ENCODE results near the gene DNAJC10.

DNAJC10 gene

DNA sequence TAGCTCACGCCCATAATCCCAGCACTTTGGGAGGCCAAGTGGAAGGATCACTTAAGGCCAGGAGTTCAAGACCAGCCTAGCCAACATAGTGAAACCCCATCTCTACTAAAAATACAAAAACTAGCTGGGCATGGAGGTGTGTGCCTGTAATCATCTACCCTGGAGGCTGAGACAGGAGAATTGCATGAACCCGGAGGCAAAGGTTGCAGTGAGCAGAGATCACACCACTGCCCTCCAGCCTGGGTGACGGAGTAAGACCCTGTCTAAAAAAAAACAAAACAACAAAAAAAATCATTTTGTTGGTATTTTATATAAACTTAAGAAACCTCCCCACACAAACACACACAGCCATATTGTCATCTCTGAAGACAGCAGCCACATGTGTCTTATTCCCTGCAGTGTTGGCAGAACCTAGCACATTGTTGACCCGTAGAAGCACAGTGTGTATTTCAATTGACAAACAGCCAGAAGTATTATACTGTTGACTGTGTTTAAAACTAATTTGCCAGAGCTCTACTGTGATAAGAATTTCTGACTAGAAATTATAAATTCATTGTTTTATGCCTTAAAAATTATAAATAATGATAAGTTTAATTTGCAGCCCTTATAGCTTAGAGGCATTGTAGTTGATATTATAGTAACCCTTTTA lies 68.1 kb downstream of the DNAJC10 start:
- H3K9me2 ChIP-seq (replicated peaks; ENCODE audit: control insufficient read depth, low read length): no peaks in the 10 kb centered on the region
- no peaks in the 10 kb centered on the region for H3K9me3 ChIP-seq (ENCODE audit: control insufficient read depth, insufficient read depth, low read length)
- peaks cover 18% of the 10 kb centered on the region; the same call in 1 of the 2 replicates for H3F3A ChIP-seq (ENCODE audit: control insufficient read depth, insufficient read depth)
- no peak overlapping the region for H3K4me3 ChIP-seq (ENCODE audit: low read length)
- peaks cover 27% of the 10 kb centered on the region for H3K36me3 ChIP-seq (ENCODE audit: control insufficient read depth, low read length)
- H3K4me2 ChIP-seq (ENCODE audit: low read length): no peak overlapping the region
- no peak for TF ChIP-seq EZH2phosphoT487 (IDR thresholded peaks at IDR 0.05; ENCODE audit: borderline replicate concordance, low read length)
- TF ChIP-seq, protein P1, sequence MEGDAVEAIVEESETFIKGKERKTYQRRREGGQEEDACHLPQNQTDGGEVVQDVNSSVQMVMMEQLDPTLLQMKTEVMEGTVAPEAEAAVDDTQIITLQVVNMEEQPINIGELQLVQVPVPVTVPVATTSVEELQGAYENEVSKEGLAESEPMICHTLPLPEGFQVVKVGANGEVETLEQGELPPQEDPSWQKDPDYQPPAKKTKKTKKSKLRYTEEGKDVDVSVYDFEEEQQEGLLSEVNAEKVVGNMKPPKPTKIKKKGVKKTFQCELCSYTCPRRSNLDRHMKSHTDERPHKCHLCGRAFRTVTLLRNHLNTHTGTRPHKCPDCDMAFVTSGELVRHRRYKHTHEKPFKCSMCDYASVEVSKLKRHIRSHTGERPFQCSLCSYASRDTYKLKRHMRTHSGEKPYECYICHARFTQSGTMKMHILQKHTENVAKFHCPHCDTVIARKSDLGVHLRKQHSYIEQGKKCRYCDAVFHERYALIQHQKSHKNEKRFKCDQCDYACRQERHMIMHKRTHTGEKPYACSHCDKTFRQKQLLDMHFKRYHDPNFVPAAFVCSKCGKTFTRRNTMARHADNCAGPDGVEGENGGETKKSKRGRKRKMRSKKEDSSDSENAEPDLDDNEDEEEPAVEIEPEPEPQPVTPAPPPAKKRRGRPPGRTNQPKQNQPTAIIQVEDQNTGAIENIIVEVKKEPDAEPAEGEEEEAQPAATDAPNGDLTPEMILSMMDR (IDR thresholded peaks at IDR 0.05; ENCODE audit: low read depth, low read length, poor library complexity, severe bottlenecking): no peak
- no peaks in the 10 kb centered on the region for H3K79me2 ChIP-seq (ENCODE audit: control insufficient read depth, low read length)
- no peak overlapping the region for H3K27ac ChIP-seq (ENCODE audit: low read depth, low read length)
- no peaks in the 10 kb centered on the region for H3K4me1 ChIP-seq (ENCODE audit: control insufficient read depth, low read length)
- no peaks in the 10 kb centered on the region for H4K20me1 ChIP-seq (ENCODE audit: control insufficient read depth, insufficient read depth, low read depth, low read length)
- no peaks in the 10 kb centered on the region for H3K27me3 ChIP-seq (ENCODE audit: control insufficient read depth, low read length)

DNA sequence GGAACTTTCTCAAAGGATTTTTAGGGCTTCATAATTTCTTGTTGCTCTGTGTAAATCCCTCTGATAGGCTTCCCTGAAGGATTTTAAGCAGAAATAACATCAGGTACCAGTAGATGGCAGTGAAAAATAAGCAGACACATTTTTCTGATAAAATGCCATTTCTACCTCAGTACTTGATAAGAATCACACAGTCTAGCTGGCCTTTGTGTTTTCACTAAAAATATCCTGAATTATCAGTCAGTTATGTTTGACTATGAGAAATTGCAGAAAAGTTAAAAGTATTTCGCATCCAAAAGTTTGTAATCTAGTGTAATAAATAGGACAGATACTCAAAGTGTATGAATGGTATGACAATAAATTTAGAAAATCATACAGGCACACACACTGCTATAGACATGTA lies 68.7 kb downstream of the DNAJC10 start:
- Histone ChIP-seq H3K4me1 (ENCODE audit: control insufficient read depth, low read length) (no peaks in the 10 kb centered on the region), H3K9me2 (replicated peaks; ENCODE audit: control insufficient read depth, low read length) (no peaks in the 10 kb centered on the region), H3K27me3 (ENCODE audit: control insufficient read depth, low read length) (no peaks in the 10 kb centered on the region), H3F3A (ENCODE audit: control insufficient read depth, insufficient read depth) (peaks cover 18% of the 10 kb centered on the region; the same call in 1 of the 2 replicates), H3K4me3 (ENCODE audit: low read length) (no peak overlapping the region), H3K9me3 (ENCODE audit: control insufficient read depth, insufficient read depth, low read length) (no peaks in the 10 kb centered on the region), H3K36me3 (ENCODE audit: control insufficient read depth, low read length) (peaks cover 21% of the 10 kb centered on the region), H3K79me2 (ENCODE audit: control insufficient read depth, low read length) (no peaks in the 10 kb centered on the region), H3K4me2 (ENCODE audit: low read length) (no peak overlapping the region), H3K27ac (ENCODE audit: low read depth, low read length) (no peak overlapping the region), H4K20me1 (ENCODE audit: control insufficient read depth, insufficient read depth, low read depth, low read length) (no peaks in the 10 kb centered on the region)
- TF ChIP-seq EZH2phosphoT487 (IDR thresholded peaks at IDR 0.05; ENCODE audit: borderline replicate concordance, low read length): no peak
- TF ChIP-seq, protein P1 (IDR thresholded peaks at IDR 0.05; ENCODE audit: low read depth, low read length, poor library complexity, severe bottlenecking): peak; percentile 62

DNA sequence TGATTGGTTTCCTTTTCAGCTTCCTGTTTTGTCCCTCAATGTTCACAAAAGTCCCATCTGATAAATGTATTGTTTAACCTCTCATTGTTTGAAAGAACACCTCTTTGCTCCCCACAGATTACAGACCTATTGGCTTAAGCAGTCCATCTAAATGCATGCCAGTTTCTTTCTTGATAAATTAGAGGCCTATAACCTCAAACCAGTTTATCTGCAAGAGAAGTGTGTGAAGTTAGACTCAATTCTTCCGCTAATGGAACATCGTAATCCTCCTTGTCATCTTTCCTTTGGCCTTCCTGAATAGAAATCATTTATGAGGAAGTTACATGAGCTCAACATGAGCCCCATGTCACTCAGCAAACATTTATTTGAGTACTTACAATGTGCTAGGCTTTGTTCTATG lies 76.4 kb downstream of the DNAJC10 start:
- H3K9me3 ChIP-seq (ENCODE audit: control insufficient read depth, insufficient read depth, low read length): no peaks in the 10 kb centered on the region
- no peak overlapping the region for H3K4me3 ChIP-seq (ENCODE audit: low read length)
- no peaks in the 10 kb centered on the region for H3K9me2 ChIP-seq (replicated peaks; ENCODE audit: control insufficient read depth, low read length)
- H3K4me2 ChIP-seq (ENCODE audit: low read length): no peak overlapping the region
- H3K36me3 ChIP-seq (ENCODE audit: control insufficient read depth, low read length): no peaks in the 10 kb centered on the region
- H3K4me1 ChIP-seq (ENCODE audit: control insufficient read depth, low read length): no peaks in the 10 kb centered on the region
- no peaks in the 10 kb centered on the region for H3K27me3 ChIP-seq (ENCODE audit: control insufficient read depth, low read length)
- H3F3A ChIP-seq (ENCODE audit: control insufficient read depth, insufficient read depth): no peaks in the 10 kb centered on the region; the same call in 1 of the 2 replicates
- H3K79me2 ChIP-seq (ENCODE audit: control insufficient read depth, low read length): no peaks in the 10 kb centered on the region
- H3K27ac ChIP-seq (ENCODE audit: low read depth, low read length): no peak overlapping the region
- H4K20me1 ChIP-seq (ENCODE audit: control insufficient read depth, insufficient read depth, low read depth, low read length): no peaks in the 10 kb centered on the region
- TF ChIP-seq EZH2phosphoT487 (IDR thresholded peaks at IDR 0.05; ENCODE audit: borderline replicate concordance, low read length): no peak
- TF ChIP-seq, protein P1 (IDR thresholded peaks at IDR 0.05; ENCODE audit: low read depth, low read length, poor library complexity, severe bottlenecking): no peak

Measured in DOHH2 (cell line).